Fibroblast of lung (primary cell): ENCODE results near the gene AMPD3. TPM values are rescaled to one million over a fixed set of nuclear protein-coding genes. Genes with fewer than 3 reads are reported as not detected.

Source experiments
- DNase-seq, 2 donors: peaks; one replicate each; pipeline versions ENCODE4 v3.0.0 to v3.0.0-alpha.2; 2010; ENCODE audit warnings: low read depth in 2 of 2
- H2AFZ ChIP-seq: 2 replicates; pipeline ENCODE4 v1.5.1; 2012; ENCODE audit warnings: low read length, control low read depth, inconsistent platforms
- H3K27ac ChIP-seq: 2 replicates; pipeline ENCODE4 v1.5.1; 2011; ENCODE audit warnings: low read length, control low read depth; ENCODE audit not compliant: insufficient read depth
- H3K27me3 ChIP-seq: 2 replicates; pipeline ENCODE4 v1.5.1; 2011; ENCODE audit warnings: mild to moderate bottlenecking, low read length; ENCODE audit not compliant: control insufficient read depth, insufficient read depth
- H3K36me3 ChIP-seq: 2 replicates; pipeline ENCODE4 v1.5.1; 2011; ENCODE audit warnings: low read length; ENCODE audit not compliant: control insufficient read depth, insufficient read depth
- H3K4me1 ChIP-seq: 2 replicates; pipeline ENCODE4 v1.5.1; 2011; ENCODE audit warnings: low read length; ENCODE audit not compliant: control insufficient read depth, insufficient read depth; ENCODE audit errors: extremely low read depth
- H3K4me2 ChIP-seq: 2 replicates; pipeline ENCODE4 v1.5.1; 2011; ENCODE audit warnings: low read length, control low read depth; ENCODE audit not compliant: insufficient read depth; ENCODE audit errors: extremely low read depth
- H3K4me3 ChIP-seq, 4 experiments: fragments of 200-600 bp in 1 of 4; sonication (generic) in 1 of 4; replicated peaks in 1 of 4; 2 replicates each; pipeline ENCODE4 v1.5.1; 2011 to 2016; ENCODE audit warnings: low read length in 4 of 4, low read depth in 3 of 4, mild to moderate bottlenecking in 3 of 4, control low read depth in 2 of 4, inconsistent platforms in 1 of 4, mixed read lengths in 1 of 4; ENCODE audit not compliant: insufficient read depth in 1 of 4; ENCODE audit errors: control extremely low read depth in 1 of 4
- H3K79me2 ChIP-seq: 2 replicates; pipeline ENCODE4 v1.5.1; 2012; ENCODE audit warnings: mild to moderate bottlenecking, low read length, inconsistent platforms; ENCODE audit not compliant: control insufficient read depth, insufficient read depth
- H3K9ac ChIP-seq: 2 replicates; pipeline ENCODE4 v1.5.1; 2011; ENCODE audit warnings: mild to moderate bottlenecking, low read length, control low read depth; ENCODE audit not compliant: insufficient read depth
- H3K9me3 ChIP-seq: 2 replicates; pipeline ENCODE4 v1.5.1; 2012; ENCODE audit warnings: low read depth, low read length; ENCODE audit not compliant: control insufficient read depth, insufficient read depth
- H4K20me1 ChIP-seq: 2 replicates; pipeline ENCODE4 v1.5.1; 2011; ENCODE audit warnings: low read length; ENCODE audit not compliant: control insufficient read depth, insufficient read depth; ENCODE audit errors: extremely low read depth
- EZH2 ChIP-seq: IDR thresholded peaks from 2 replicates; pipeline ENCODE4 v1.5.1; 2012; ENCODE audit warnings: low read length, control low read depth, mild to moderate bottlenecking; ENCODE audit errors: missing control alignments
- polyA plus RNA-seq, 2 donors: library from polyadenylated mRNA; depleted of rRNA in 1 of 2; stranded (reverse) in 1 of 2; unstranded in 1 of 2; fragments of >200 nt; gene quantifications; 2 replicates each; pipeline ENCODE4 v1.2.1, GENCODE V29; 2011 to 2012; ENCODE audit warnings: missing spikeins in 1 of 2
- total RNA-seq: library from RNA; depleted of rRNA; stranded (reverse); fragments of >200 nt; gene quantifications from 2 replicates; pipeline ENCODE4 v1.2.1, GENCODE V29; 2014
- TF ChIP-seq, protein P1 (sequence below), 2 donors: IDR thresholded peaks in 1 of 2; conservative IDR thresholded peaks in 1 of 2; 1 replicate in 1 of 2; 2 replicates in 1 of 2; pipeline ENCODE4 v1.5.1; 2011 to 2012; ENCODE audit warnings: low read length in 2 of 2, control low read depth in 1 of 2, inconsistent platforms in 1 of 2, low read depth in 1 of 2, mild to moderate bottlenecking in 1 of 2

Gene AMPD3
- total and polyA plus RNA-seq, 2 donors (not counting 1 experiment from before 2014, with no cell fraction given) = 18.1 to 24.9 TPM

DNA sequence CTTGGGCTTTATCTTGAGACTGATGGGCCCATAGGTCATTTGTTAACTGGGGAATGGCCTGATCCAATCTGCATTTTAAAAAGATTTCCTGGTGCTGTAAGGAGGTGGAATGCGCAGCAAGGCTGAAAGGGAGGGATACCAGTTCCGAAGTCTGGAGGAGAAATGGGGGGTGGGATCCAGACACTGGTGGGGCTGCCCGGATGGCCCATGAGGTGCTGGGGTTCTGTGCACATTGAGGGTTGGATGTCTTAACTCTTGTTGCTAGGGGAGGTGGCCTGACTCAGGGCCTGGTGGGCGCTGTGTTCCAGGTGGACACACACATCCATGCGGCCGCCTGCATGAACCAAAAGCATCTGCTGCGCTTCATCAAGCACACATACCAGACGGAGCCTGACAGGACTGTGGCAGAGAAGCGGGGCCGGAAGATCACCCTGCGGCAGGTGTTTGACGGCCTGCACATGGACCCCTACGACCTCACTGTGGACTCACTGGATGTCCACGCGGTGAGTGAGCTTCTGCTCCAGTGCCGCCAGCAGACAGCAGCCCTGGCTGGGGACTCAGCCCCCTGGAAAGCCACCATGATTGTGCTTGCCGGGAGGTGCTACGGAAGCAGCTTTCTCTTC, 38.1 kb downstream of the AMPD3 start:
- Histone ChIP-seq H3K4me2 (no peak overlapping the region), H3K27me3 (no peaks in the 10 kb centered on the region), H3K9me3 (no peaks in the 10 kb centered on the region), H3K36me3 (peaks cover 5% of the 10 kb centered on the region), H4K20me1 (no peaks in the 10 kb centered on the region), H3K79me2 (no peaks in the 10 kb centered on the region), H3K27ac (no peak overlapping the region), H3K4me1 (peaks cover 18% of the 10 kb centered on the region), H3K4me3 (no peak overlapping the region), H3K9ac (no peak overlapping the region), H2AFZ (no peak overlapping the region)
- DNase-seq = no peak
- TF ChIP-seq, protein P1, sequence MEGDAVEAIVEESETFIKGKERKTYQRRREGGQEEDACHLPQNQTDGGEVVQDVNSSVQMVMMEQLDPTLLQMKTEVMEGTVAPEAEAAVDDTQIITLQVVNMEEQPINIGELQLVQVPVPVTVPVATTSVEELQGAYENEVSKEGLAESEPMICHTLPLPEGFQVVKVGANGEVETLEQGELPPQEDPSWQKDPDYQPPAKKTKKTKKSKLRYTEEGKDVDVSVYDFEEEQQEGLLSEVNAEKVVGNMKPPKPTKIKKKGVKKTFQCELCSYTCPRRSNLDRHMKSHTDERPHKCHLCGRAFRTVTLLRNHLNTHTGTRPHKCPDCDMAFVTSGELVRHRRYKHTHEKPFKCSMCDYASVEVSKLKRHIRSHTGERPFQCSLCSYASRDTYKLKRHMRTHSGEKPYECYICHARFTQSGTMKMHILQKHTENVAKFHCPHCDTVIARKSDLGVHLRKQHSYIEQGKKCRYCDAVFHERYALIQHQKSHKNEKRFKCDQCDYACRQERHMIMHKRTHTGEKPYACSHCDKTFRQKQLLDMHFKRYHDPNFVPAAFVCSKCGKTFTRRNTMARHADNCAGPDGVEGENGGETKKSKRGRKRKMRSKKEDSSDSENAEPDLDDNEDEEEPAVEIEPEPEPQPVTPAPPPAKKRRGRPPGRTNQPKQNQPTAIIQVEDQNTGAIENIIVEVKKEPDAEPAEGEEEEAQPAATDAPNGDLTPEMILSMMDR (conservative IDR thresholded peaks at IDR 0.05 in 1 of 2, IDR thresholded peaks at IDR 0.05 in 1 of 2; ENCODE audit: low read depth in 1 of 2, low read length in 2 of 2) = no peak
- no peak for TF ChIP-seq EZH2

DNA sequence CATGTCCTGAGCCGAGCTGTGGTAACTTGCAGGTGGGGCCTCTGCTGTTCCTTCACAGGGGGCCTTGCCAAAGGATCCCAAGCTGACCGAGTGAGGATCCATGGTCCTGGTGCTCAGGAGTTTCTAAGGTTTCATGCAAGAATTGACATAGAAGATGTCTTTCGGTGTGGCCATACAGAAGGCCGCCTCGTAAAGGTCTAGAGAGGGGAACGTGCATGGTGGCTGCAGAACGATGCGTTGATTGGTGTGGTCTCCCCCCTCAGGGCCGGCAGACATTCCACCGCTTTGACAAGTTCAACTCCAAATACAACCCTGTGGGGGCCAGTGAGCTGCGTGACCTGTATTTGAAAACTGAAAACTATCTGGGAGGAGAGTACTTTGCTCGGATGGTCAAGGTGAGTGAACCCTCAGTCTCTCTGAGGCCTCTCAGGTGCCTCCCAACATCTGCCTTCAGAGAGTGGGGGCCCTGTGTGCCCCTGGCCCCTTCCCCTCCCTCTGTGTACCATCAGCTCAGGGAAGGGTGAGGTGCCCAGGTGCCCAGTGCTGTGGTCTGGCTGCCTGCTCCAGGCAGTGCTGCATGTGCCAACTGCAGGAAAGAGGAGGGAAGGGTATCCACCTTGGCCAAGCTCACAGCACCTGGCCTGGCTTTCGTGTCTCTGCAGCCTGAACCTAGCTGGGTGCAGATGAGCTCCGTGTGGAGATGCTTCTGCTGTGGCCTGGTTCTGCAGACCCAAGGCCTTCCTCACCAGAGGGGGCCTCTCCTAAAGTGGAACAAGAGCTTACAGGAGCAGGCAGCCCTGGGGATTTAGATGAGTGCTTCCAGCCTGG, 39.8 kb downstream of the AMPD3 start:
- no peak for DNase-seq
- Histone ChIP-seq H3K9me3 (no peaks in the 10 kb centered on the region), H3K27ac (no peak overlapping the region), H3K27me3 (no peaks in the 10 kb centered on the region), H3K4me3 (no peak overlapping the region), H3K4me1 (peaks cover 18% of the 10 kb centered on the region), H3K4me2 (no peak overlapping the region), H3K36me3 (peaks cover 8% of the 10 kb centered on the region), H2AFZ (no peak overlapping the region), H3K9ac (no peak overlapping the region), H3K79me2 (no peaks in the 10 kb centered on the region), H4K20me1 (no peaks in the 10 kb centered on the region)
- TF ChIP-seq, protein P1 (conservative IDR thresholded peaks at IDR 0.05 in 1 of 2, IDR thresholded peaks at IDR 0.05 in 1 of 2; ENCODE audit: low read depth in 1 of 2, low read length in 2 of 2) = no peak
- no peak for TF ChIP-seq EZH2

DNA sequence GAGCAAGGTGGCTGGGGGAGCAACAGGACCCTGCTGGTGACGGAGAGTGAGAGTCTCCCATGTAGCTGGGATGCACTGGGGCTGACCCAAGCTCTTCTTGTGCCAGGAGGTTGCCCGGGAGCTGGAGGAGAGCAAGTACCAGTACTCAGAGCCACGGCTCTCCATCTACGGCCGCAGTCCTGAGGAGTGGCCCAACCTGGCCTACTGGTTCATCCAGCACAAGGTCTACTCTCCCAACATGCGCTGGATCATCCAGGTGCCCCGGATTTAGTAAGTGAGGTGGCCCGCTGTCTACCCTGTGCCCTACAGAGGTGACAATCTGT, 40.4 kb downstream of the AMPD3 start:
- H3K79me2 ChIP-seq = no peaks in the 10 kb centered on the region
- DNase-seq = no peak
- TF ChIP-seq EZH2 = no peak
- TF ChIP-seq, protein P1 (conservative IDR thresholded peaks at IDR 0.05 in 1 of 2, IDR thresholded peaks at IDR 0.05 in 1 of 2; ENCODE audit: low read depth in 1 of 2, low read length in 2 of 2) = no peak

More for the DNA sequence above, 40.4 kb downstream of the AMPD3 start:
- Histone ChIP-seq H3K36me3 (peaks cover 12% of the 10 kb centered on the region), H4K20me1 (no peaks in the 10 kb centered on the region), H3K27me3 (no peaks in the 10 kb centered on the region), H2AFZ (no peak overlapping the region), H3K4me1 (peaks cover 14% of the 10 kb centered on the region), H3K4me2 (no peak overlapping the region), H3K9me3 (no peaks in the 10 kb centered on the region), H3K4me3 (no peak overlapping the region), H3K27ac (no peak overlapping the region), H3K9ac (no peak overlapping the region)
